GM12892 (cell line): ENCODE results near the gene USP7.

Experiments
- POLR2A ChIP-seq: IDR thresholded peaks from 2 replicates; pipeline ENCODE4 v1.6.1; 2011; ENCODE audit warnings: low read depth, low read length, control low read depth
- POLR2AphosphoS5 ChIP-seq: IDR thresholded peaks from 2 replicates; pipeline ENCODE4 v1.6.1; 2011; ENCODE audit warnings: low read depth, low read length, control low read depth
- TAF1 ChIP-seq: IDR thresholded peaks from 2 replicates; pipeline ENCODE4 v1.6.1; 2011; ENCODE audit warnings: low read depth, mild to moderate bottlenecking, control low read depth, low read length, borderline replicate concordance

DNA sequence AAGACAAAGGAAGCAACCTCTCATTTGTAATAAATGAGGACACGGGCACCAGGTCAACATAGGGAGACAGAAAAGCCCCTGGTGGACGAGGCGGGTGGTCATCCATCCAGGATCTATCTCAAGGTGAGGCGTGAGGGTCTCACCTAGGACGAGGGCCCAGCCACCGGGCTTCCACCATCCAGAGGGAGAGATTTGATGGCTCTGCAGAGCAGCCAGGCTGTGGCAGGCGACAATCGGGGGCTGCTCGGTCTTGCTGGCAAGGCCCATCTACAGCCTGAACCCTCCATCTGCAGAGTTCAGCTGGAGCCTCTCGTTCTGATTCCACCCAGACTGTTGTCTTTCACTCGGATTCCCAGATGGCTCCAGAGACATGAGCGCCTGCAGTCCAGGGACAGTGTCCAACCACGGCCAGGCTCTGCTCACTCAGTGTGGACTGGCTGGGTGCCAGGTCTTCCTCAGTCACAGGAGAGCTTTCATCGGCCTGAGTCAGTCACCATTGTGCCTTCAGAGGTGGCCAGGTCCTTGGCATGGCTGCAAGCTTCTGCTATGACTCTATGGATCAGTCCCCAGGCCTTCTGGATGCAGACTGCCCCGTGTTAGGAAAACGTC lies 75.7 kb downstream of the USP7 start:
- TF ChIP-seq POLR2A, result no peak
- TF ChIP-seq POLR2AphosphoS5, result 0 out of 2 replicates have a peak, but pooled peaks have one; percentile 9
- no peak for TF ChIP-seq TAF1
